Vagina (tissue), 2 donors: ENCODE results near the gene GAL. TPM values are rescaled to one million over a fixed set of nuclear protein-coding genes. Genes with fewer than 3 reads are reported as not detected.

ENCODE experiments used
- DNase-seq, 2 donors: peaks; one replicate each; pipeline ENCODE4 v3.0.0-alpha.2; 2017; ENCODE audit errors: extremely low spot score in 2 of 2
- H3K27ac ChIP-seq: fragments of 200-600 bp; sonication (generic); one replicate; pipeline ENCODE4 v1.5.1; 2019
- H3K27me3 ChIP-seq: fragments of 200-600 bp; sonication (generic); one replicate; pipeline ENCODE4 v1.5.1; 2019
- H3K36me3 ChIP-seq, 2 donors: fragments of 200-600 bp; sonication (generic); one replicate each; pipeline ENCODE4 v1.5.1; 2017 to 2019
- H3K4me1 ChIP-seq: fragments of 200-600 bp; sonication (generic); one replicate; pipeline ENCODE4 v1.5.1; 2019
- H3K4me3 ChIP-seq, 2 donors: fragments of 200-600 bp; sonication (generic); 1 replicate in 1 of 2; 2 replicates in 1 of 2; pipeline ENCODE4 v1.5.1; 2016 to 2019
- H3K9me3 ChIP-seq: fragments of 200-600 bp; sonication (generic); one replicate; pipeline ENCODE4 v1.5.1; 2019
- CTCF ChIP-seq, 3 experiments: fragments of 450-650 bp in 2 of 3; fragments of 200-600 bp in 1 of 3; sonication (generic) in 1 of 3; IDR thresholded peaks; one replicate each; pipeline ENCODE4 v1.5.1; 2017 to 2019; ENCODE audit warnings: antibody characterized with exemption in 3 of 3, mild to moderate bottlenecking in 2 of 3, moderate library complexity in 2 of 3
- POLR2A ChIP-seq, 2 donors: fragments of 450-650 bp; IDR thresholded peaks; one replicate each; pipeline ENCODE4 v1.6.1; 2017; ENCODE audit warnings: antibody characterized with exemption in 2 of 2, mild to moderate bottlenecking in 2 of 2, moderate library complexity in 2 of 2
- POLR2AphosphoS5 ChIP-seq, 2 donors: sonication (generic); formaldehyde crosslinking; IDR thresholded peaks; one replicate each; pipeline ENCODE4 v1.9.0; 2017; ENCODE audit warnings: antibody characterized with exemption in 2 of 2, mild to moderate bottlenecking in 2 of 2, low read depth in 1 of 2; ENCODE audit not compliant: insufficient read depth in 1 of 2
- intact Hi-C: fragments of 100-400 bp; cut with DNase I; formaldehyde crosslinking; loops from one replicate; pipeline ENCODE4 v1.15.1; 2023
- total RNA-seq: library from RNA; depleted of rRNA; stranded (reverse); fragments of >200 nt; gene quantifications from one replicate; pipeline ENCODE4 v1.2.3, GENCODE V29; 2016

Gene GAL
- total RNA-seq, 1 donor from 2014 or later: 15.7 TPM

GRCh38 chr11:68667511-68668500 is 16.5 kb upstream of the GAL start:
- Histone ChIP-seq H3K4me3 (no peak overlapping the region), H3K27me3 (no peaks in the 10 kb centered on the region), H3K9me3 (no peaks in the 10 kb centered on the region), H3K36me3 (no peaks in the 10 kb centered on the region), H3K27ac (no peak overlapping the region), H3K4me1 (no peaks in the 10 kb centered on the region)
- no peak for DNase-seq
- intact Hi-C loops: no loop called here
- TF ChIP-seq POLR2AphosphoS5 (IDR thresholded peaks at IDR 0.05; ENCODE audit: insufficient read depth in 1 of 2, low read depth in 1 of 2) (no peak), CTCF (IDR thresholded peaks at IDR 0.05) (no peak), POLR2A (IDR thresholded peaks at IDR 0.05) (no peak)

GRCh38 chr11:68669301-68670090 is 14.8 kb upstream of the GAL start:
- TF ChIP-seq POLR2A (IDR thresholded peaks at IDR 0.05) (no peak), CTCF (IDR thresholded peaks at IDR 0.05) (no peak), POLR2AphosphoS5 (IDR thresholded peaks at IDR 0.05; ENCODE audit: insufficient read depth in 1 of 2, low read depth in 1 of 2) (no peak)
- no peaks in the 10 kb centered on the region for H3K9me3 ChIP-seq
- intact Hi-C loops: no loop called here
- H3K27ac ChIP-seq: no peak overlapping the region
- H3K36me3 ChIP-seq: no peaks in the 10 kb centered on the region
- no peaks in the 10 kb centered on the region for H3K4me1 ChIP-seq
- H3K27me3 ChIP-seq: no peaks in the 10 kb centered on the region
- DNase-seq: no peak
- no peak overlapping the region for H3K4me3 ChIP-seq

GRCh38 chr11:68670208-68670992 is 13.9 kb upstream of the GAL start:
- TF ChIP-seq POLR2AphosphoS5 (IDR thresholded peaks at IDR 0.05; ENCODE audit: insufficient read depth in 1 of 2, low read depth in 1 of 2): no peak
- no peak for TF ChIP-seq CTCF (IDR thresholded peaks at IDR 0.05)
- no peak for TF ChIP-seq POLR2A (IDR thresholded peaks at IDR 0.05)
- no peak for DNase-seq
- Histone ChIP-seq H3K4me3 (no peak overlapping the region), H3K9me3 (no peaks in the 10 kb centered on the region), H3K27ac (no peak overlapping the region), H3K4me1 (no peaks in the 10 kb centered on the region), H3K36me3 (no peaks in the 10 kb centered on the region), H3K27me3 (no peaks in the 10 kb centered on the region)
- intact Hi-C loops: no loop called here

GRCh38 chr11:68673306-68673945 is 10.9 kb upstream of the GAL start:
- Histone ChIP-seq H3K36me3 (no peaks in the 10 kb centered on the region), H3K4me3 (no peak overlapping the region), H3K4me1 (peaks cover 4% of the 10 kb centered on the region), H3K27ac (no peak overlapping the region), H3K27me3 (no peaks in the 10 kb centered on the region), H3K9me3 (no peaks in the 10 kb centered on the region)
- TF ChIP-seq POLR2AphosphoS5 (IDR thresholded peaks at IDR 0.05; ENCODE audit: insufficient read depth in 1 of 2, low read depth in 1 of 2) (no peak), CTCF (IDR thresholded peaks at IDR 0.05) (no peak), POLR2A (IDR thresholded peaks at IDR 0.05) (no peak)
- DNase-seq: no peak
- intact Hi-C loops: no loop called here
